HPDE6-E6E7 (cell line): ENCODE results near the gene OR10V1.

Experiments used
- DNase-seq: peaks from one replicate; pipeline ENCODE4 v3.0.0; 2011; ENCODE audit warnings: missing footprints; ENCODE audit errors: extremely low spot score

The OR10V1 gene

GRCh38 chr11:59668950-59669610 is 44.6 kb downstream of the OR10V1 start, which contains the start of gene PATL1:
TSS of gene PATL1 (minus strand) at chr11:59669037. CDS start at chr11:59668895, 142 bp downstream.
- DNase-seq, result peak; percentile 97

- peak; percentile 63 for DNase-seq
Measured at GRCh38 chr11:59668188-59668949, 45.3 kb downstream of the OR10V1 start.

- no peak for DNase-seq
Measured at GRCh38 chr11:59667812-59668187, 45.8 kb downstream of the OR10V1 start.

- DNase-seq, result no peak
Measured at GRCh38 chr11:59666969-59667368, 46.7 kb downstream of the OR10V1 start.
